ENCODE data around the gene CHDH.

The CHDH gene

GRCh38 chr3:53846851-53847155 lies 584 bp upstream of the CHDH start:
- no peak for DNase-seq

- no peak for DNase-seq
These were observed 412 bp downstream of the CHDH start for GRCh38 chr3:53845881-53846133.

GRCh38 chr3:53845103-53845880 lies 927 bp downstream of the CHDH start:
- DNase-seq = peak; percentile 18

- DNase-seq = no peak
These were observed 1.7 kb downstream of the CHDH start for GRCh38 chr3:53844262-53845102.

GRCh38 chr3:53843195-53844177 lies 2.7 kb downstream of the CHDH start:
- DNase-seq = no peak

- DNase-seq = no peak
These were observed 3.6 kb downstream of the CHDH start for GRCh38 chr3:53842436-53843194.

GRCh38 chr3:53841296-53841695 lies 4.9 kb downstream of the CHDH start:
- DNase-seq = no peak

GRCh38 chr3:53837331-53837730 lies 8.9 kb downstream of the CHDH start:
- DNase-seq = peak; percentile 72

GRCh38 chr3:53836084-53836872 lies 9.9 kb downstream of the CHDH start:
- no peak for DNase-seq

GRCh38 chr3:53835257-53835656 lies 11.0 kb downstream of the CHDH start:
- DNase-seq = no peak

GRCh38 chr3:53834429-53835095 lies 11.7 kb downstream of the CHDH start:
- DNase-seq = peak; percentile 97

GRCh38 chr3:53833700-53834099 lies 12.5 kb downstream of the CHDH start:
- peak; percentile 54 for DNase-seq

- DNase-seq = no peak
These were observed 13.1 kb downstream of the CHDH start for GRCh38 chr3:53833053-53833645.

- no peak for DNase-seq
These were observed 15.3 kb downstream of the CHDH start for GRCh38 chr3:53830944-53831343.

GRCh38 chr3:53829605-53830004 lies 16.6 kb downstream of the CHDH start:
- DNase-seq = no peak

- DNase-seq = peak; percentile 82
These were observed 17.6 kb downstream of the CHDH start for GRCh38 chr3:53828581-53828980.

- DNase-seq = no peak
These were observed 20.2 kb downstream of the CHDH start for GRCh38 chr3:53826048-53826447.

GRCh38 chr3:53824795-53825194 lies 21.4 kb downstream of the CHDH start:
- DNase-seq = no peak

- no peak for DNase-seq
These were observed 22.1 kb downstream of the CHDH start for GRCh38 chr3:53823956-53824657.

Measured in inflammatory macrophage treated with lipopolysaccharide for 4 hours (primary cell).